AML-193 (cell line): ENCODE results near the gene TMEM252.
A peak's percentile ranks its signal among the peaks of the same experiment; 100 is the strongest.

ENCODE experiments used
- DNase-seq, 2 experiments: peaks; one replicate each; lab custom pipeline; 2025; lab: John Stamatoyannopoulos, UW

Gene TMEM252

DNA sequence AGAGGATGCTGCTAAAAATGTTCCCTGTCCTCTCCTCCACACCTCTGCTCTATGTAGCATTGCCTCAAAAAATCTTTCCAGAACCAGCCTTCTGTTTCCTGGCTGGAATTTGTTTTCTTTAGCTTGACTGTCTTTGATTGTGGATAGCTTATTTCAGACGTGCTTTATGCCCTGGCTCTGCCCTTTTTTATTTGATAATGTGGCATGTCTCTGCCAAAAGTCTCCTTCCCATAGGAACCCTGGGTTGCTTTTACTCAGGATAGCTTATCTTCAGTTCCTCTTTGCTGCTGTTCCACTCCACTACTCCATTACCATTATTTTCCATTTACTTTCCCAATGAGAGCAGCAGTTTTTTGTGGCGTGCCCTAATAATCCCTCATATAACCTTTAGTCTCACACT lies 885 bp upstream of the TMEM252 start:
- DNase-seq: no peak

DNA sequence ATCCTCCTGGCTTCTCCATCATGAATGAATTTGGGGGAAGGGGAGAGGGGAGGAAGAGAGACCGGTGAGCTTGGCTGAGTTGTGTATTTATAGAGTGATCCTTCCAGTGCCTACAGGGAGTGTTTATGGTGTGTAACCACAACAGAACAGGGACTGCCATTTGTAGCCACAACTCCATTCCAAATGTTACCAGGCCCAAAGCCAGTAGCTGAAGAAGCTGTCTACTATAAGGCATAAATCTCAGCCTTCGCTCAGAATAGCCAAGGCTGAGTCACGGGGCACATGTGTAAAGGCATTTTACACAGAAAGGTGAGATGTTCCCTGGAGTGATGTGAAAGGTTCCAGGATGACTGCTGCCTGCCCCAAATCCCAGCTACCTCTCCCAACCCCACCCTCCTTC lies 2.5 kb downstream of the TMEM252 start:
- DNase-seq: no peak

DNA sequence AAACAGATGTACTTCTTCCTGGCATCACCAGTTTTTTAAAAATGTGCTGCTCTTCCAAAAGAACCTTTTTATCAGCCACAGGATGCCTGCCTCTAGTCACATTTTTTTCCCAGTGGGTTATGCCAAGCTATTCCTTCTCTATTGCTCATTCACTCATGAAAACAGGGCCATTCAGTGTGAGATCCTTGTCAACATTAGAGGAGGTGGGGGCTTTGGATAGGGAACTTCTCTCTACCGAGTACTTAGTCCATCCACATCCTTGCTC lies 3.1 kb downstream of the TMEM252 start:
- DNase-seq: no peak

DNA sequence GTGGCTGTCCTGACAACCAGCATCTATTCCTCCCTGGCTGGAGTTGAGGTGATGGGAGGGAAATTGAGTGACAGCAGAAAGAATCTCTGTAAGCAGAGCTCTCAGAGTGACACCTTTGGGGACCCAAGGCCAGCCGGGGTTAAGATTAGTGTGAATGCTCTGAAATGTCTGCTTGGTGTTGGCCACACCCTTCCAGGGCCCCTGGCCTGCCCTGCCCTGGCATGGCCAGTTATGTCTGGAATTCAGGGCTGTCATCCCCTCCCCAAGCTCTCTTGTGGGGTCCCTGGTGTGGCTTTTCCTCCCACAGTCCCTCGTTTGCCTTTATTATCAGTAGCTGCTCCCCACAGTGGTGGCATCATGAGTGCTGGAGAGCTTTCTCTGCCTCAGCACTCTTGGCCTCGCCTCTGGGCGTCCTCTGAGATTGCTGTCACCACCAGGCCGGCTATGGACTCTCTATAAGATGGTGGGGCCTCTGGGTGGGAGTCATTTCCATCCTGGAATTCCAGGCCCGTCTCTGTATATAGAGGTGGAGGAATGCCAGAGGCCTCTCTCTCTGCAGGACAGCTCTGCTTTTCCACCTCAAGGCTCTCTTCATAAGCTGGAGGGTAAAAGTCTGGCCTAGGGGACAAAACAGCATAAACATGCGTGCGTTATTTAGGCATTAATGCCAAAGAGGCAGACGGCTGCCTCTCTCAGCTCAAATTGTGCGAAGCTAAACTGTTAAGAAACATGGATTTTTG lies 3.6 kb downstream of the TMEM252 start:
- no peak for DNase-seq

DNA sequence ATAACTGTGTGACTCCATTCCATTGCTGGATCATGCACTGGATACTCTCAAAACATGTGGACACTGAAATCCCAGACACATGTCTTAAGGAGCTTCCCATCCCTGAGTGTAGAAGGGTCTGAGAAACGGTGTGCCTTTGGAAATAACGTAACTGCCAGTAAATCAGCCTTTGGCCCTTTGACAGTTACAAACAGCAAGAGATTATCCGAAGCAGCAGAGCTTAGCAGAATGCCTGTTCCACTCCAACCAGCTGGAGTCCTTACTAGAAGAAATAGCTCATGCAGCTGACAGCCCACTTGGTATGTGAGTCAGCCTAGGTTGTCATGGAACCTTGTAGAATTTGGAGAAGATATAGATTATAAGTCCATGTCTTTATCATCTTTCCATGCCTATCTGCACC lies 7.0 kb downstream of the TMEM252 start:
- no peak for DNase-seq

DNA sequence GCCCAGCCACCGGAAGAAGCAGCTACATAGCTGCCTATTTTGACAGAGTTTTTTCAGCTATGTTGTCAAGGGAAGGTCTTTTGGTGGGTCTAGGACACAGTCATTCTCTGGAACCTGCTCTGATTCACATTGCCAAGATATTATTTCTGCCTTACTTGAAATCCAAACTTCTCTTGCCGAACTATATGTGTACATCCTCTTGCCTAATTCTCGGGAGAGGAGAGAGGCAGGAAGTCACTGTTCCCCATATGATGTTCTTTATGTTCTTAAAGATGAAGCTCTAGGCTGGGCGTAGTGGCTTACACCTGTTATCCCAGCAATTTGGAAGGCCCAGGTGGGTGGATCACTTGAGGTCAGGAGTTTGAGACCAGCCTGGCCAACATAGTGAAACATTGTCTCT lies 8.6 kb downstream of the TMEM252 start:
- DNase-seq: no peak

DNA sequence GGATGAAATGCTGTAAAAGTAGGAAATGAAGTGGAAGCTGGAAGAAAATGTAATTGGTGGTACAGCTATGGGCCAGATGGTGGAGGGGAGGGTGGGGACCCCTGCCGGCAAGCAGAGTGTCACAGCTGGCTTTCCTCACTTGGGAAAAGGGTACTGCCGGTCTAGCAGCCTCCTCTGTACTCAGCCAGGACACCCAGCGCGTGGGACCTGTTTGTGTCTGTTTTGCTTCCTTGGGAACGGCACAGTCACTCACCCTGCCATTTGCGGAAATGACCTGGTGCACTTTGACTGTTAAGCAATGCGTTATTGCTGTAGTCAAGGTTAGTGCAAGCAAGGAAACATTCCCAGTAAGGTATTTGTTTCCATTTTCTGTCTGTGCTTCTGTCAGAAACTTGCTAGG lies 10.1 kb downstream of the TMEM252 start:
- no peak for DNase-seq

DNA sequence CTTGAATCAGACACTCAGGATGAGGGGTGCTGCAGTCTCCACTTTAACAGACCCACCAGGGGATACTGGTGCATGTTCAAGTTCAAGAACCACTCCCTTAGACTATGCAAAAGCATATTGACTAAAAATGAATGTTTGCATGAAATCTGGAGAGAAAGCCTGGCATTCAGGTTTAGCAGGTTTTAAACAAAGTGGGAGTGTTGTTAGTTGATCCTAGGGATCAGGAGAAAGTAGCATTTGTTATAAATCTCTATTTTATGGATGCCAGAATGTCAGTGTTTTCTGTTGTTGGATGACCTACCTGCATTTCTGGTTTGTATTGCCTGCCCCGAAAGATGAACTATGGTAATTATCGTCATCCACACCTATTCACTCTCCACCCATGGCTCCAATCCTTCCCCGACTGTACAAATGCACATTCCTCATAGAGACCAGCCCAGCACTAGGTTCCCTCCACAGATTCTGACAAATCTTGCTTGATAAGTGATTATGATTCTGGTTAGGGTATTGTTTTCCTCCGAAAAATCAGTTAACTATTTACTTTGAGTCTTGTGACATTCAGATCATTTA lies 17.2 kb downstream of the TMEM252 start:
- DNase-seq: no peak

DNA sequence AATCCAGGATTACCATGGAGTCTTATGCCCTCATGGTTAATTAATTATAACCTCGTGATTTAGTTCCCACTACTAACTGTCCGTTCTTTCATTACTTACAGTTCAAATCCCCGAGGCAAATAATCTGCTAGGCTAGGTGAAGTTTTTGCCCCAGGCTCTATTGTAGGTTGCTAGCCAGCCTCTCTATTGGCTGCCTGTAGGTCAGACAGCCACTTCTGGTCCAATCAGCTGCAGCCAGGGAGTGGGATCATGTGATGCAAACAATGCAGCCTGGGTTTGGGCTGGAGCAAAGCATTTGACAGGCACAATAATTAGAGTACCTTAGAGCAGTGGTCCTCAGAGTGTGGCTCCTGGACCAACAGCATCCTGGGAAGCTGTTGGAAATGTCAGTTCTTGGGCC lies 17.7 kb downstream of the TMEM252 start:
- DNase-seq: no peak

DNA sequence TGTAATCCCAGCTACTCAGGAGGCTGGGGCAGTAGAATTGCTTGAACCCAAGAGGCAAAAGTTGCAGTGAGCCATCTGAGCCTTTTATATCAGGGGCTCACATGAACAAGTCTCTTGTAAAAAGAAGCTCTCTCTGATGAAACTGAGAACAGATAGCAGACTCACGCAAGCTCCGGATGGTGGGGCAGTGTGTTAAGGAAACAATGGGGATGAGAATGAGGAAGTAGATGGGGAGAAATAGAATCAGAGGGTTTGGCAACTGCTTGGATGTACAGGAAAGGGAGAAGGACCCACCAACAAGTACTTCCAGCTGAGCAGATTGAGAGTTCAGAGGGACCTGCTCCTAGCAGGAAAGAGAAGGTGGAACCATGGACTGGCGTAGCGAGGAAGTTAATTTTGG lies 18.6 kb downstream of the TMEM252 start:
- peak; percentile 91 to 92 for DNase-seq

DNA sequence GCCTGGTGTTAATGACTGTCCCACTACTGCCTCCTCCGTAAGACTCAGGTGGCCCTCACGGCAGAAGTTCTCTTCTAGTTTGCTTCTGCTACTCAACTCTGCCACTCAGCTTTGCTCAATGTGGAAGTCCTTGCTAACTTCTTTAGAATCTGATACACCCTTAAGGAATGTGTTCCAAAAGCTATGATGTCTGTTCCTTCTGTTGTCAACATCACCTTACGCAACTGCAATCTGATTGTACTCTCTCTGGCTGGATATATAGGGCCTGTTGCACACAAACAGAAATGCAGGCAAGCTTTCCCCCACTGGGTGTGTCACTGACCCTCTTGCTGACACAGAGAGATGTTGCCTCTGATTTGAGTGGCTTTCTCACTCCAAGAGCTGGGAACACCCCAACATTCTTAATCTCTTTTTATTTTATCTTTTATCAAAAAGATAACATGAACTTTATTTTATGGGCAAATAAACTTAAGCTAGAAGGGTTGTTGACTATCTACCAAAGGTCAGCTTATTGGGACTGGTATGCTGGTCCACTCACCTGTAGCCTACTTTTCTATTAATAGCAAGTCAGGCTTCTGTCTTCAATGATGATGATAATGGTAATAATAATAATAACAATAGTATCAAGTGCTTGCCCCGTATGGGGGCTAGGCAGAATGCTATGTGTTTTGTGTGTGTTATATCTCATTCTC lies 25.2 kb downstream of the TMEM252 start:
- DNase-seq: no peak

DNA sequence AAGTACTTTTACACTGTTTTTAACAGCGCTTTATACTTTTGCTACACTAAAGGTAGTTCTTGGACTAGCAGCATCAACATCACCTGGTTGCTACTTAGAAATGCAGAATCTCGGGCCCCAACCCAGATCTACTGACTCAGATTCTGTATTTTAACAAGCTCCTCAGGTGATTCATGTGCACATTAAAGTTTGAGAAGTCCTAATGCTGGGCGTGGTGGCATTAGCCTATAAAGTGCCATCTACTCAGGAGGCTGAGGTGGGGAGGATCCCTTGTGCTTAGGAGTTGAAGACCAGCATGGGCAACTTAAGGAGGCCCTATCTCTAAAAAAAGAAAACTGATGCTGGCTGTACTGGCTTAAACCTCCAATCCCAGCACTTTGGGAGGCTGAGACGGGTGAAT lies 26.7 kb downstream of the TMEM252 start:
- no peak for DNase-seq

DNA sequence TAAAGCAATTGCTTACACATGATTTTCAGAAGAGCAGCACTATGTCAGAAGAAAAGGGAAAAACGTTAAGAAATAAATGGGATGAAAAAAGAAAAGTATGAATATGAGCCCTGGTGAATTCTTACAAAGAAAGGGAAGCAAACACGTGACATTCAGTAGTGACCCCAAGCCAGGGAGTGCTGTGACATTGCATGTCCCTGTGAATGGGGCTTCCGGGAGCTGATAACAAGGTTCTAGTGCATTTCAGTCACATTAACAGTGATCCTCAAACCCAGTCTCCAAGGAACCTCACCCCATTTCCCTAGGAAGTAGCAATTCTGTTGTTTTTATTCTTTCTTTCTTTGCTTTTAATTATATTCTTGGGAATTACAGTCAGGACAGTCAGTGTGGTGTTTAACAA lies 27.3 kb downstream of the TMEM252 start:
- no peak for DNase-seq

DNA sequence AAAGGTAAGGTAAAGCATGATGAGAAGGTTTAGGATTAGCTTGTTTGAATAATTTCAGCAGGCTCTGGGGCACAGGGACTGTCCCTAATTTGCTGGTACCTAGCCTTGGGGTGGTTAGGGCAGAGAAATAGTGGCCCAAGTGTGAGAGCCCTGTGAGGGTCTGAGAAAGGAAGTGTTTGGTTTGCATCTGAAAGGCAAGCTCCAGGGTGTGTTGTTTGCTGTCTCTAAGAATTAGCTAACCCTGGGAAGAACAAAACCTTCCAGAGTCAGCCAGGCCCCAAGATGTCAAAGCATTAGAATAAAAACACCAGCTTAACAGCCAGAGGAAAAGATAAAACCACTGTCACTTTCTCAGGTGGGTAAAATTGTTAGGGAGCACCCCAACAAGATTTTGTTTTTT lies 31.0 kb downstream of the TMEM252 start:
- DNase-seq: no peak

DNA sequence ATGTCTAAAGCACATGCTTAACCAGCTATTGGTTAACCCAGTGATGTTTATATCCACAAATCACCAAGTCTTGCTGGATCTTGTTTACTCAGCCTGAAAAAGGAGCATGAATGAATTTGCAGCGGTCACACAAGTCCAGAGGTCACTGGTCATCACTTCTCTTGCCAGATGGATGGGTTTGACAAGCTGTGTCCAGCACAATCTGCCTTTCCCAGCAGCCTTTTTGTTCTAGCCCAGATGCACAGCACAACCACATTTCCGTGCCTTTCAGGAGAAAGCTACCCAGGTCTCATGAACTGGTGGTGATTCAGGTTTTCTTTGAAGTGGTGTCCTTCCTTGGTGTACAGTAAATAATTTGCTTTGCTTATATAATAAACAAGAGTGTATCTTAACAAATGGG lies 32.1 kb downstream of the TMEM252 start:
- DNase-seq: no peak

DNA sequence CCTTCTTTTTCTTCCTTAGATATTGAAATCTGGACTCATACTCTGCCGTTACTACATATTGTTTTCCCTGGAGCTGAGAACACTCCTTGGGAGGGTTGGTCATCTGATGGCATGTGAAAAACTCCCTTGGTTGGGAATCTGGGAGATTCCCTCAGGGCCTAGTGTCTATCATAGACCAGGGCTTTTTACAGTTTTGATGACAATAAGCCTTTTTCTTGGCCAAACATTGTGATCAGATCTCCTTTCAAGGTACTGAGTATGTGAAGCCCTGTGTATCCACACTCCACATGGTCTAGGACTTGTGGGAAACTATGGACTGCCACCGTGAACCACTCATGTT lies 32.9 kb downstream of the TMEM252 start:
- DNase-seq: no peak

DNA sequence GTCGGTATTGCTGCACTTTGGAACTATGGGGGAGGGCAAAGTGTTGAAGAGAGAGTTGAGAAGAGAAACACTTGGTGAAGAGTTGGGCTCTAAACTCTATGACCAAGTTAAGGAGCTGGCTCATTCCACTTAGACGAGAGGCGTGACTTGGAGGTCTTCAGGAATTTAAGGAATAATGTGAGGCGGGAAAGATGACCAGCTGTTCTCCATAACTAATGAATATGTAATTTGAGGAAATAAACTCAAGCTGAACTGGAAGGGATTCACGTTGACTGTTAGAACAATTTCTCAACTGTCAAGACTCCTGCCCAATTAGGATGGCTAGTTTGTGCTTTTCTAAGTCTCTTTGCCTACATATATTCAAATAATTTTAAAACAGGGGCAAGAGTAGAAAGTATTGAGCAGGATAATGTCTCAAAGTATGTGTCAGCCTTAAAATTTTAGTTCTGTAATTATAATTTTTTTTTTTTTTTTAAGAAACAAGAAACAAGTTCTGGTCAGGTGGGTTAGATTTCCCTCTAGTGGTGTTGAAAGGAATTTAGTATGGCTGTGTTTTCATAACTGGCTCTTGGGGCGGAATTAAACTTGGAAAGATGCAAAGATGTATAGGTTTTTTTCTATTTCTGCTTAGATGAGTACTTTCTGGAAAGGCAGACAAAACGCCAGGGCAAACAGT lies 33.4 kb downstream of the TMEM252 start:
- peak; percentile 54 to 61 for DNase-seq

DNA sequence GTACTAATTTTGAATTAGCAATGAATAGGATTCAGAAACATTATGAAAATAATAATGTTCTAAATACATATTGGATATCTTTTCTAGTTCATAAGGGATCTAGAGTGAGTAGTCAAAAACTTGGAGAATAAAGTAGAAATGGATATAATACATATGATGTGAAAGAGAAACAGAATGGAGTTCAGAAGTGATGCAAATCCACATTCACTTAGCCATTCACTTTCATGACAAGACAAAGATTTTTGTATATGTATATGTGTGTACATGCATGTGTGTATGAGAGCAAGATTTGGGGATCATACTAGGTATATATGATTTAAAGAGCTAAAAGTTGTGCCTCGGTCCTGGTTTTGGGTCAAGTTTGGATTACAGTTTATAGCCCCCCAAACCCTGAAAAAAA lies 34.1 kb downstream of the TMEM252 start:
- no peak for DNase-seq

DNA sequence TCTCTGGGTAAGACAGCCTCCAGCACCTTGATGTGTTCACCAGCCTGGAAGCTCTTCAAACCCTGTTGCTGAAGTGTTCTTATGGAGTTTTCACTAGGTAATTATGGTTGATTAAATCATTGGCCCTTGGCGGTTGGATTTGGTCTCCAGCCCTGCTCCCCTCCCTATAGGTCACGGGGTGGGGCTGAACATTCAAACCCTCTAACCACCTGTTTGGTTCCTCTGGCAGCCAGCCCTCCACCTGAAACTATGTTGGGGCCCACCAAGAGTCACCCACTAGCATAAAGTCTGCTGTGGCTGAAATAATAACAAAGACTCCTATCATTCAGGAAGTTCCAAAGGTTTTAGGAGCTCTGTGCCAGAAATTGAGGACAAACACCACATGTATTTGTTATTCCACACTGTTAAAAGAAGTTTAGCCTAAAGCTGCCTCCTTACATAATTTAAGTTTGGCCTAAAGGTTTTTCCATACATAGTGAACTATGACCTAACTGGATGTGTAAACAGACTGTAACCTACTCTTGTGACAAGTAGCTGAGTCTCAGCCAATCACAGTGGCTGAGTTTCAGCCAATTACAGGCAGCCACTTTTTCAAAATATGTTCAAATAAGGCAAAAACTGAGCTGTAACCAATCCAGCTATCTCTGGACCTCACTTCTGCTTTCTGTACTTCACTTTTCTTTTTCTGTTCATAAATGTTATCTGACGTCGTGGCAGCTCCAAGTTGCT lies 34.8 kb downstream of the TMEM252 start:
- no peak for DNase-seq

DNA sequence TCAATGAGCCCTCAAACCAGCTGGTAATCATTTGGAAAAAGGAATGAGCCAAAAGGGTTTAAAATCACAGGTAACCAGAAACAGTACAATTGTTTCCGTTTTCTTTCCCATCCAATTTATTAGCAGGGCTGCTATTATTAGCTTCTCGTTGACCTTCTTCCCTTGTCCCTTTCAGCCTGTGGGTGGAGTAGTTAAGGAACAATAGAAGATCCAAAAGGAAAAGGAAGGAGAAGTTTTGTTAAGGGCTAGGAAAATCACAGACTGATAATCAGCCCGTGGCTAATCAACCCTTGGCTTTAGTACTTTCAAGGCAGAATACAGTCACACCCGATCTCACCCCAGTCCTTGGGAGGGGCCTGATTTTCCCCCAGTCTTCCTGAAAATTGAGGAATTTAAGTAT lies 38.4 kb downstream of the TMEM252 start:
- DNase-seq: no peak

DNA sequence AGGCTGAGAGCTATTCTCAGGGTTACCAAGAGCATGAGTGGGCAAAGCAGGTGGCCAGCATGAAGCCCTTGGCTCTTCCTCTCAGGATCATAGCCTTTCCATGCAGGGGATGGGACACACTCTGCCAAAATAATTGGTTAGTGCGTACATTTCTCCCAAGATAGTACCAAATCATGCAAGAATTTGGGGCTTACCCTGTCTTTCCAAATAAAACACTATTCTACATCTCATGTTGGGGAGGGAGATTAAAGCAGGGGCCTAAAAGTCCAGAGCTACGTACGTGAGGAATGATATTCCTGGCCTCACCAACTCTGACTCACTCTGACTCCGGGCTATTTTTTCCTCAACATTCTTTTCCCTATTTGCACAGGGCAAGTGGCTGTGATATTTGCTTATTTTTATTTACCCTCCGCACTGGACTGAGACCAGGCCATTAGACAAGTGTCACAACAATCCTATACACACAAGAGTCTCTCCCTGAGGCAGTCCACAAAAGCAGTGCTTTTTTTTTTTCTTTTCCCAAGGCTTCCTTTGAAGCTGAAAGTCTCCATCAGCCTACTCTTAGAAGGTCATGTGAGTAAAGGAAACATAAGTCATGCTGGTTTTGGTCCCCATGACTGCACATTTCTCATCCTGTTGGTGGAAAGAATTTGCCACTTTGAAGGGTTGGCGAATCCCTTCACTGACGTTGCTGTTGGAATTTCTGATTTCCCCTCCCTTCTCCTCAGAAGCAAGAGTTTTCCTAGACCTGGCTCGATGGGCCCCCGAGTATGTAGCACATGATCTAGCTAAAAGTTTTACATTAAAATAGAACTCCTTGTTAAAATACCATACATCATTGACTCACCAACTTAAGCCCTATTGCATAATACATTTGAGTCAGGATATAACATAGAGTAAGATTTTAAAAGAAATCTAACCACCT lies 40.0 kb downstream of the TMEM252 start:
- DNase-seq: peak in 1 of 2 experiments; percentile 7

DNA sequence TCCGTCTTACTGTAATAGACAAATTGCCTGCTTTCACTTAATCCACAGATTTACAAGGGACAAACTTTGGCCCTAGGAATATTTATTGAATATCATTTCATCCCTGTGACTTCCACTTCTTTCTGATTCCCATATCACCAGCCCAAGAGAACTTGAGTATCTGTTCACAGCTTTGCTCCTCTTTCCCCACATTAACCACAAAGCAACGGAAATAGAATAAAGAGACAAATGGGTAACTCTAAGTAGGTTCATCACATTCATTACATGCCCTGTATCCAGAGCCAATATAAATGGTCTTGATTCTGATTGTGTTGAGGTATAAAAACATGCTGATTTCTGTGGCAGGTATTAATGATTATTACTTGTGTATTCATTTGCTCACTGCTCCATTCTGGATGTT lies 41.9 kb downstream of the TMEM252 start:
- no peak for DNase-seq
